ENCODE data around the gene YTHDC1. TPM values are rescaled to one million over a fixed set of nuclear protein-coding genes. Genes with fewer than 3 reads are reported as not detected.

The YTHDC1 gene
- total and polyA plus RNA-seq, 2 experiments from 2014 or later: 72.3 to 144 TPM

DNA sequence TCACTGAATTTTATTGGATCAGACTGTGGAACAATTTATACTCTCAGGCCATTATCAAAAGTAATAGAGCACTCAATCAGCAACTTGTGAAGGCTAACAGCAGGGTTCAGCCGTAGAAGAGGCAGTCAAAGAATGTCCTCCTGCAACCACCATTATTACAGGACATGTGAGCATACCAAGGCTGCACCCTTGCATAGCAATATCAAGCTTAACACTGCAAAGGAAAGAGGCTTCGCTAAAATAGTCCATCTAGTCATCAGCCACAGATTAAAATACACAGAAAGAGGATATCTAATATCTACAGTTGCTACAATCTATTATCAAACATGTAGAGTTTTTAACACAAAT lies 61.5 kb downstream of the YTHDC1 start (continued):
- TF ChIP-seq, protein P1, sequence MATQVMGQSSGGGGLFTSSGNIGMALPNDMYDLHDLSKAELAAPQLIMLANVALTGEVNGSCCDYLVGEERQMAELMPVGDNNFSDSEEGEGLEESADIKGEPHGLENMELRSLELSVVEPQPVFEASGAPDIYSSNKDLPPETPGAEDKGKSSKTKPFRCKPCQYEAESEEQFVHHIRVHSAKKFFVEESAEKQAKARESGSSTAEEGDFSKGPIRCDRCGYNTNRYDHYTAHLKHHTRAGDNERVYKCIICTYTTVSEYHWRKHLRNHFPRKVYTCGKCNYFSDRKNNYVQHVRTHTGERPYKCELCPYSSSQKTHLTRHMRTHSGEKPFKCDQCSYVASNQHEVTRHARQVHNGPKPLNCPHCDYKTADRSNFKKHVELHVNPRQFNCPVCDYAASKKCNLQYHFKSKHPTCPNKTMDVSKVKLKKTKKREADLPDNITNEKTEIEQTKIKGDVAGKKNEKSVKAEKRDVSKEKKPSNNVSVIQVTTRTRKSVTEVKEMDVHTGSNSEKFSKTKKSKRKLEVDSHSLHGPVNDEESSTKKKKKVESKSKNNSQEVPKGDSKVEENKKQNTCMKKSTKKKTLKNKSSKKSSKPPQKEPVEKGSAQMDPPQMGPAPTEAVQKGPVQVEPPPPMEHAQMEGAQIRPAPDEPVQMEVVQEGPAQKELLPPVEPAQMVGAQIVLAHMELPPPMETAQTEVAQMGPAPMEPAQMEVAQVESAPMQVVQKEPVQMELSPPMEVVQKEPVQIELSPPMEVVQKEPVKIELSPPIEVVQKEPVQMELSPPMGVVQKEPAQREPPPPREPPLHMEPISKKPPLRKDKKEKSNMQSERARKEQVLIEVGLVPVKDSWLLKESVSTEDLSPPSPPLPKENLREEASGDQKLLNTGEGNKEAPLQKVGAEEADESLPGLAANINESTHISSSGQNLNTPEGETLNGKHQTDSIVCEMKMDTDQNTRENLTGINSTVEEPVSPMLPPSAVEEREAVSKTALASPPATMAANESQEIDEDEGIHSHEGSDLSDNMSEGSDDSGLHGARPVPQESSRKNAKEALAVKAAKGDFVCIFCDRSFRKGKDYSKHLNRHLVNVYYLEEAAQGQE (IDR thresholded peaks at IDR 0.05; ENCODE audit: unreplicated experiment): no peak
- no peak for TF ChIP-seq POLR2AphosphoS5 (IDR thresholded peaks at IDR 0.05; ENCODE audit: low read depth)
- TF ChIP-seq, protein P2, sequence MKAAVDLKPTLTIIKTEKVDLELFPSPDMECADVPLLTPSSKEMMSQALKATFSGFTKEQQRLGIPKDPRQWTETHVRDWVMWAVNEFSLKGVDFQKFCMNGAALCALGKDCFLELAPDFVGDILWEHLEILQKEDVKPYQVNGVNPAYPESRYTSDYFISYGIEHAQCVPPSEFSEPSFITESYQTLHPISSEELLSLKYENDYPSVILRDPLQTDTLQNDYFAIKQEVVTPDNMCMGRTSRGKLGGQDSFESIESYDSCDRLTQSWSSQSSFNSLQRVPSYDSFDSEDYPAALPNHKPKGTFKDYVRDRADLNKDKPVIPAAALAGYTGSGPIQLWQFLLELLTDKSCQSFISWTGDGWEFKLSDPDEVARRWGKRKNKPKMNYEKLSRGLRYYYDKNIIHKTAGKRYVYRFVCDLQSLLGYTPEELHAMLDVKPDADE (IDR thresholded peaks at IDR 0.05): no peak
- TF ChIP-seq EZH2 (IDR thresholded peaks at IDR 0.05; ENCODE audit: low read depth, unreplicated experiment): no peak
- no peak for TF ChIP-seq ZNF114 (CRISPR knock-in tag; IDR thresholded peaks at IDR 0.05)
- no peak for TF ChIP-seq CREB1 (CRISPR knock-in tag; IDR thresholded peaks at IDR 0.05; ENCODE audit: low read depth)
- TF ChIP-seq EZH2phosphoT487 (IDR thresholded peaks at IDR 0.05; ENCODE audit: unreplicated experiment): no peak

DNA sequence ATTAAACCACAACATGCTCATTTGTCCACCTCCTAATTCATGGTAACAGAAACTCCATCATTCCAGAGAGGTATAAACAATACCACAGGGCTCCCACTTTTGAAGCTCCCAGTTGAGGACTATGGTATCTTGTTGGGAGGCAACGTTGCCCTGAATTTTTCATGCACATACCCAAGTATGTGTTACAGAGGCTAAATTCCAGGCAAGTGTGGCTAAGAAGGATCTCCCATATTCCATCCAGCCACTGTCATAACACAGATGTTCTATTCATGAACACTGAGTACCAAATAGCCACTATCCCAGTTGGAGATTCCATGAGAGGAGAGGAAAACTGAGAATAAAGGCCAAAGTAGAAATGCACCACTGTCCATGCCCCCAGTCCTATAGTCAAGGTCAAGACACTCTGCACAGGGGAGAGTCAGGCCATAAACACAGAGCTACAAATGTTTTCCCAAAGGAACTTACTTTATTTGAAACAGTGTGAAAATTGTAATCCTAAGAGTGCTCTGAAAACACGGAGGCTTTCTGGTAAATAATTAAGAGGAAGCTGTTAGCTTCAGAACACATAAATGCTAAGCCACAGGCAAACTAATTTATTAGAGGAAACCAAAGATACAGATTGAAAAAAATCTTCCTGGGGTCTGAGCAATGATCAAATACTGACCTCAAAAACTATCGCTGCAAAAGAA lies 62.0 kb downstream of the YTHDC1 start:
- Histone ChIP-seq H3K79me2 (replicated peaks; ENCODE audit: insufficient read depth) (no peaks in the 10 kb centered on the region), H3K4me1 (ENCODE audit: insufficient read depth) (peaks cover 15% of the 10 kb centered on the region), H3K27me3 (ENCODE audit: insufficient read depth) (no peaks in the 10 kb centered on the region), H3K4me2 (no peak overlapping the region), H3K4me3 (no peak overlapping the region), H3K27ac (ENCODE audit: low read depth) (no peak overlapping the region), H2AFZ (peak overlapping the region; percentile 70), H3F3A (replicated peaks; ENCODE audit: low read depth) (no peaks in the 10 kb centered on the region), H3K9me2 (ENCODE audit: insufficient read depth) (no peaks in the 10 kb centered on the region), H3K36me3 (ENCODE audit: insufficient read depth) (no peaks in the 10 kb centered on the region), H4K20me1 (replicated peaks; ENCODE audit: insufficient read depth) (no peaks in the 10 kb centered on the region)
- ATAC-seq: no peak
- Mint-ChIP-seq H3K4me1 (peaks cover 19% of the 10 kb centered on the region; the same call in 2 of the 3 replicates), H3K27ac (no peak overlapping the region), H3K36me3 (ENCODE audit: low read depth) (peaks cover 13% of the 10 kb centered on the region; the same call in 1 of the 3 replicates), H3K4me3 (no peak overlapping the region), H3K27me3 (ENCODE audit: insufficient read depth, low read depth, poor library complexity) (no peaks in the 10 kb centered on the region), H3K9me3 (peaks cover 15% of the 10 kb centered on the region)
- DNase-seq (ENCODE audit: low spot score): no peak
- TF ChIP-seq, protein P3, sequence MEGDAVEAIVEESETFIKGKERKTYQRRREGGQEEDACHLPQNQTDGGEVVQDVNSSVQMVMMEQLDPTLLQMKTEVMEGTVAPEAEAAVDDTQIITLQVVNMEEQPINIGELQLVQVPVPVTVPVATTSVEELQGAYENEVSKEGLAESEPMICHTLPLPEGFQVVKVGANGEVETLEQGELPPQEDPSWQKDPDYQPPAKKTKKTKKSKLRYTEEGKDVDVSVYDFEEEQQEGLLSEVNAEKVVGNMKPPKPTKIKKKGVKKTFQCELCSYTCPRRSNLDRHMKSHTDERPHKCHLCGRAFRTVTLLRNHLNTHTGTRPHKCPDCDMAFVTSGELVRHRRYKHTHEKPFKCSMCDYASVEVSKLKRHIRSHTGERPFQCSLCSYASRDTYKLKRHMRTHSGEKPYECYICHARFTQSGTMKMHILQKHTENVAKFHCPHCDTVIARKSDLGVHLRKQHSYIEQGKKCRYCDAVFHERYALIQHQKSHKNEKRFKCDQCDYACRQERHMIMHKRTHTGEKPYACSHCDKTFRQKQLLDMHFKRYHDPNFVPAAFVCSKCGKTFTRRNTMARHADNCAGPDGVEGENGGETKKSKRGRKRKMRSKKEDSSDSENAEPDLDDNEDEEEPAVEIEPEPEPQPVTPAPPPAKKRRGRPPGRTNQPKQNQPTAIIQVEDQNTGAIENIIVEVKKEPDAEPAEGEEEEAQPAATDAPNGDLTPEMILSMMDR (conservative IDR thresholded peaks at IDR 0.05; ENCODE audit: low read depth in 2 of 2): no peak
- TF ChIP-seq JUNB (IDR thresholded peaks at IDR 0.05; ENCODE audit: unreplicated experiment): no peak
- no peak for TF ChIP-seq ZNF331 (CRISPR knock-in tag; IDR thresholded peaks at IDR 0.05; ENCODE audit: low read depth)
- no peak for TF ChIP-seq CREB1 (CRISPR knock-in tag; IDR thresholded peaks at IDR 0.05; ENCODE audit: low read depth)
- TF ChIP-seq ZNF114 (CRISPR knock-in tag; IDR thresholded peaks at IDR 0.05): no peak
- TF ChIP-seq, protein P4, sequence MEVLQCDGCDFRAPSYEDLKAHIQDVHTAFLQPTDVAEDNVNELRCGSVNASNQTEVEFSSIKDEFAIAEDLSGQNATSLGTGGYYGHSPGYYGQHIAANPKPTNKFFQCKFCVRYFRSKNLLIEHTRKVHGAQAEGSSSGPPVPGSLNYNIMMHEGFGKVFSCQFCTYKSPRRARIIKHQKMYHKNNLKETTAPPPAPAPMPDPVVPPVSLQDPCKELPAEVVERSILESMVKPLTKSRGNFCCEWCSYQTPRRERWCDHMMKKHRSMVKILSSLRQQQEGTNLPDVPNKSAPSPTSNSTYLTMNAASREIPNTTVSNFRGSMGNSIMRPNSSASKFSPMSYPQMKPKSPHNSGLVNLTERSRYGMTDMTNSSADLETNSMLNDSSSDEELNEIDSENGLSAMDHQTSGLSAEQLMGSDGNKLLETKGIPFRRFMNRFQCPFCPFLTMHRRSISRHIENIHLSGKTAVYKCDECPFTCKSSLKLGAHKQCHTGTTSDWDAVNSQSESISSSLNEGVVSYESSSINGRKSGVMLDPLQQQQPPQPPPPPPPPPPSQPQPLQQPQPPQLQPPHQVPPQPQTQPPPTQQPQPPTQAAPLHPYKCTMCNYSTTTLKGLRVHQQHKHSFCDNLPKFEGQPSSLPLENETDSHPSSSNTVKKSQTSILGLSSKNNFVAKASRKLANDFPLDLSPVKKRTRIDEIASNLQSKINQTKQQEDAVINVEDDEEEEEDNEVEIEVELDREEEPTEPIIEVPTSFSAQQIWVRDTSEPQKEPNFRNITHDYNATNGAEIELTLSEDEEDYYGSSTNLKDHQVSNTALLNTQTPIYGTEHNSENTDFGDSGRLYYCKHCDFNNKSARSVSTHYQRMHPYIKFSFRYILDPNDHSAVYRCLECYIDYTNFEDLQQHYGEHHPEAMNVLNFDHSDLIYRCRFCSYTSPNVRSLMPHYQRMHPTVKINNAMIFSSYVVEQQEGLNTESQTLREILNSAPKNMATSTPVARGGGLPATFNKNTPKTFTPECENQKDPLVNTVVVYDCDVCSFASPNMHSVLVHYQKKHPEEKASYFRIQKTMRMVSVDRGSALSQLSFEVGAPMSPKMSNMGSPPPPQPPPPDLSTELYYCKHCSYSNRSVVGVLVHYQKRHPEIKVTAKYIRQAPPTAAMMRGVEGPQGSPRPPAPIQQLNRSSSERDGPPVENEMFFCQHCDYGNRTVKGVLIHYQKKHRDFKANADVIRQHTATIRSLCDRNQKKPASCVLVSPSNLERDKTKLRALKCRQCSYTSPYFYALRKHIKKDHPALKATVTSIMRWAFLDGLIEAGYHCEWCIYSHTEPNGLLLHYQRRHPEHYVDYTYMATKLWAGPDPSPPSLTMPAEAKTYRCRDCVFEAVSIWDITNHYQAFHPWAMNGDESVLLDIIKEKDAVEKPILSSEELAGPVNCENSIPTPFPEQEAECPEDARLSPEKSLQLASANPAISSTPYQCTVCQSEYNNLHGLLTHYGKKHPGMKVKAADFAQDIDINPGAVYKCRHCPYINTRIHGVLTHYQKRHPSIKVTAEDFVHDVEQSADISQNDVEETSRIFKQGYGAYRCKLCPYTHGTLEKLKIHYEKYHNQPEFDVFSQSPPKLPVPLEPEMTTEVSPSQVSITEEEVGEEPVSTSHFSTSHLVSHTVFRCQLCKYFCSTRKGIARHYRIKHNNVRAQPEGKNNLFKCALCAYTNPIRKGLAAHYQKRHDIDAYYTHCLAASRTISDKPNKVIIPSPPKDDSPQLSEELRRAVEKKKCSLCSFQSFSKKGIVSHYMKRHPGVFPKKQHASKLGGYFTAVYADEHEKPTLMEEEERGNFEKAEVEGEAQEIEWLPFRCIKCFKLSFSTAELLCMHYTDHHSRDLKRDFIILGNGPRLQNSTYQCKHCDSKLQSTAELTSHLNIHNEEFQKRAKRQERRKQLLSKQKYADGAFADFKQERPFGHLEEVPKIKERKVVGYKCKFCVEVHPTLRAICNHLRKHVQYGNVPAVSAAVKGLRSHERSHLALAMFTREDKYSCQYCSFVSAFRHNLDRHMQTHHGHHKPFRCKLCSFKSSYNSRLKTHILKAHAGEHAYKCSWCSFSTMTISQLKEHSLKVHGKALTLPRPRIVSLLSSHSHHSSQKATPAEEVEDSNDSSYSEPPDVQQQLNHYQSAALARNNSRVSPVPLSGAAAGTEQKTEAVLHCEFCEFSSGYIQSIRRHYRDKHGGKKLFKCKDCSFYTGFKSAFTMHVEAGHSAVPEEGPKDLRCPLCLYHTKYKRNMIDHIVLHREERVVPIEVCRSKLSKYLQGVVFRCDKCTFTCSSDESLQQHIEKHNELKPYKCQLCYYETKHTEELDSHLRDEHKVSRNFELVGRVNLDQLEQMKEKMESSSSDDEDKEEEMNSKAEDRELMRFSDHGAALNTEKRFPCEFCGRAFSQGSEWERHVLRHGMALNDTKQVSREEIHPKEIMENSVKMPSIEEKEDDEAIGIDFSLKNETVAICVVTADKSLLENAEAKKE (CRISPR knock-in tag; IDR thresholded peaks at IDR 0.05): no peak
- no peak for TF ChIP-seq EZH2 (IDR thresholded peaks at IDR 0.05; ENCODE audit: low read depth, unreplicated experiment)
- no peak for TF ChIP-seq EZH2phosphoT487 (IDR thresholded peaks at IDR 0.05; ENCODE audit: unreplicated experiment)
- no peak for TF ChIP-seq NANOG (IDR thresholded peaks at IDR 0.05; ENCODE audit: borderline replicate concordance)
